Ramos (cell line): ENCODE measurements around the gene MRPS25.

ENCODE experiments used
- in situ Hi-C: fragments of 300-500 bp; cut with MboI; formaldehyde crosslinking; loops from one replicate; pipeline ENCODE4 v1.14.3; 2022; ENCODE audit warnings: low sequenced_read_pairs; ENCODE audit not compliant: unreplicated experiment

Gene MRPS25

DNA sequence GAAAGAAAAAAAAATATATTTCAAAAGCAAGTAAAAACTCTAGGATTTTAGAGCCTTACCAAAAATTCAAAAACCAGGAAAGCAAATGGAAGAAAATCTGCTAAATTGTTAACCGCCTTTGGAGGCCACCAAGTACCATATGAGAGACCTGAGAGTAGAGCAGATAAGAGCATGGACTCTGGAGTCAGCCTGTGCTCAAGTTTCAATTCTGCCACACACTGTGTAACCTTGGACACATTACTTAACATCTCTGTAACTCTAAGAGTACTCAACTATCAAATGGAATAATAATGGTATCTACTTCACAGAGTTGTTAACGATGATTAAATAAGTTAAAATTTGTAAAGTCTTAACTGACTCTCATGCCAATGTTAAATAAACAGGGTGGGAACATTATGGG is 21.1 kb upstream of the MRPS25 start:
- in situ Hi-C loops = no loop called here

GRCh38 chr3:15083252-15083651 is 18.1 kb upstream of the MRPS25 start:
- in situ Hi-C loops = no loop called here

DNA sequence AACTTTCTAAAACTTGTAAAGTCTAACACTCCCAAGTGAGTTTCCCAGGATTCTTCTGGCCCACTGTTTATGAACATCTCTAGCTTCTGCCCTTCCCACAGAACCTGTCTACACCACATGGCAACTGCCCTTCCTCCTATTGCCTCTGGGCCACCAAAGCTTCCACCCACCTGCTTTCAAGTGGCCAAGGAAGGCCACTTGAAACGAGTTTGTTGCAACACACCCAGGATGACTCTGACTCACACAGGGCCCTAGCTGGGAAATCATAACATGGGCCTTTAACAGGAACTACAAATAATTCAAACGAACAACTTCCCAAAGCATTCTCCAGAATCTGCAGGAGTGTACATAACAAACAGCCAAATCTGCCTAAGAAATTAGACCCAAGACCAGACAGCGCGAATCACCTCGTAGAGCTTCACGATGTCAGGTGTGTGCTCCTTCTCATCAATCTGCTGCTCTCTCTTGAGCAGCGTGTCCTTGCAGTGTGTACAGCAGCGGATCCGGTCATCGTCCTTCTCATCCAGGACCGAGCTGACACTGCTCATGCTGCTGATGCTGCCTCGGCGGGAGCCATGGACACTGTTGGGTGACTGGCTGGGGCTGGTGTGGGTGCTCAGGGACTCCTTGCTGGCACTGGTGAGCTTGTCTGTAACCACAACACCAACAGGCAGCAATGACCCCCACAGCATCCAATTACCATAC is 17.0 kb upstream of the MRPS25 start:
- in situ Hi-C loops = no loop called here

DNA sequence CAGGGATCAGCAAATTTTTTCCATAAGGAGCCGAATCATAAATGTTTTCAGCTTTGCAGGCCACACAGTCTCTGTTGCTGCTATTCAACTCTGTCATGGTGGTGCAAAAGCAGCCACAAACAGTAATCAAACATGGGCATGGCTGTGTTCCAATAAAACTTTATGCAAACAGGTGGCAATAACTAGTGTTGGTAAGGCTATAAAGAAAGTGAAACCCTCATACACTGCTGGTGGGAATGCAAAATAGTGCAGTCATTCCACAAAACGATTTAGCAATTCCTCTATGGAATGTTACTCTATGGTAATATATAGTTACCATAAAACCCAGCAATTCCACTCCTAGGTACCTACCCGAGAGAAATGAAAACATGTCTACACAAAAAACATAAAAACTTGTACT is 14.0 kb upstream of the MRPS25 start:
- in situ Hi-C loops = no loop called here

- in situ Hi-C loops = no loop called here
These were observed 9.4 kb upstream of the MRPS25 start for GRCh38 chr3:15074500-15074899.

GRCh38 chr3:15071699-15072098 is 6.6 kb upstream of the MRPS25 start:
- in situ Hi-C loops = no loop called here

DNA sequence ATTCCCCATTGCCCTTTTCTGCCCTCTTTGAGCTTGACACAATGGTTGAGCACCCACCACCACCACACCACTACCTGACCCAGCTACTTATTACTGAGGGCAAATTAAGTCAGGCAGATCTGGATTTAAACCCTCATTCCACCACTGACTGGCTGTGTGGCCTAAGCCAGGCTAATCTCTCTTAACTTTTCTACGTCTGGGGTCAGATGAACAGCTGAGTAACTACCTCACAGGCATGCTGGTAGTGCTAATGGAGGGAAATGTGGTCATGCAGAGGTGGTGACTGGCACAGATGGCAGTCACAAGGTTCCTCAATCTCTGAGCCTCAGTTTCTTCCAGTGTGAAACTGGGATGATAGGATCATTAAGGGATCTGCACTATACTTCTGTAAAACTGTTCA is 4.3 kb upstream of the MRPS25 start:
- in situ Hi-C loops = no loop called here

DNA sequence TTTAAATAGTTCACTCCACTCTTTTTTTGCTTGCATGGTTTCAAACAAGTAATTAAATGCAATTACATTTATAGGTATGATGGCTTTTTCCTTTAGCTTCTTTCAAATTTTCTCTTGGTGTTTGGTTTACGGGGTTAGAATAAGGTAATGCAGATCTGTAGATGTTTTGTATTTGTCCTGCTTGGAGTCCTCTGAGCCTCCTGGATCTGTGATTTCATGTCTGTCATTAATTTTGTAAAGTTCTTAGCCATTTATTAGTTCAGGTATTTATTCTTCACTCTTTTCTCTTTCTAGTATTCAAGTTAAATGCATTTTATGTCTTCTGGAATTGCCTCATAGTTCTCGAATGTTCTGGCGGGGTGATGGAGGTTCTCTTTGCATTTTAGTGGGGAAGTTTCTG is 1.4 kb upstream of the MRPS25 start:
- in situ Hi-C loops = no loop called here

DNA sequence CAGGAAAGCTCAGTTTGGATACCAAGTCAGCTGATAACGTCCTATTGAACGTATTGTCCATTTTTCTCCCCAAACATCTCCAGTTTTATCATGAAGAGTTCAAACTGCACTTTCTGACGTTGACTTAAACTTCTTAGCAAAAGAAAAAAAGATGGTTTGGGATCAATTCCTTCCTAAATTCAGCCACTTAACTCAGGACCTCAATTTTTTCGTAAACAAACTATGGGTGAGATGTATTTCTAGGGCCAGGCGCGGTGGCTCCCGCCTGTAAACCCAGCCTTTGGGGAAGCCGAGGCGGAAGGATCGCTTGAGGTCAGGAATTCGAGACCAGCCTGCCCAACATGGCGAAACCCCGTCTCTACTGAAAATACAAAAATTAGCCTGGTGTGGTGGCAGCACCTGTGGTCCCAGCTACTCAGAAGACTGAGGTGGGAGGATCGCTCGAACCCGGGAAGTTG is 464 bp upstream of the MRPS25 start:
- in situ Hi-C loops = no loop called here

DNA sequence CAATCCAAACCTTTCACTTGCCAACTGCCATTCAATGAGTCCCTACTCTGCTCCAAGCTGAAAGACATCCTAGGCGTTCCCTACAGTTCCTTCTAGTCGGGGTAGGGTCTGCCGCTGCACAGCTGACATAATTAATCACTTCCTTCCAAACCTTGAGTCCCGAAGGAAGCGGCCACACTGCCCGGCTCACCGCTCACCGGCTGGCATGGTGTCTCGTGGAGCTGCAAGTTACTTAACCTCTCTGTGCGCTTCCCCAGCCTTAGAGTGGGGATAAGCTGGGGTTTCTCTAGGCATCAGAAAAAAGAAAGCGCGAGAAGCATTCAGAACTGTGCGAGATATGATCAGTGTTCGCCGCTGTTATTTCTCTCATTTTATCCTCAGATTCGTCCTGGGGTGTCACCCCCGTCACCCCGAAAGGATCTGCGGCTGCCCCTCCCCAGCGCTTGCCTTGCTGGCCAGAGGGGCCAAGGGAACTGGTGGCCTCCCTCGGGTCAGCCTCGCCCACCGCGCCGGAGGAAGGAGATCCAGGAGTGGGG is 748 bp downstream of the MRPS25 start:
- in situ Hi-C loops = no loop called here

GRCh38 chr3:15063656-15064286 is 1.3 kb downstream of the MRPS25 start:
- in situ Hi-C loops = no loop called here

GRCh38 chr3:15063238-15063637 is 1.9 kb downstream of the MRPS25 start:
- in situ Hi-C loops = no loop called here

DNA sequence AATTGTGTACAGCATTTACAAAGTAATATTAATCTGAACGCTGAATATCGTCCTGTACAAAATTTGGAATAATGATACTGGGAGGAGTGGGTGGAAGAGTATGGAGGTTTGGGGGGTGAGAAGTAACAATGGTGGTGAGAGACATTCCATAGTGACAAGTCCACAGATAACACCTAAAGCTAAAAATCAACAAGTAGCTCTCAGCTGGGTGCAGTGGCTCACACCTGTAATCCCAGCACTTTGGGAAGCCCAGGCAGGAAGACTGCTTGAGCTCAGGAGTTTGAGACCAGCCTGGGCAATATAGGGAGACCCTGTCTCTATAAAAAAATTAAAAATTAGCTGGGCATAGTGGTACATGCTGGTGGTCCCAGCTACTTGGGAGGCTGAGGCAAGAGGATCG is 5.1 kb downstream of the MRPS25 start:
- in situ Hi-C loops = no loop called here

- in situ Hi-C loops = no loop called here
These were observed 8.3 kb downstream of the MRPS25 start for GRCh38 chr3:15056676-15057404.

DNA sequence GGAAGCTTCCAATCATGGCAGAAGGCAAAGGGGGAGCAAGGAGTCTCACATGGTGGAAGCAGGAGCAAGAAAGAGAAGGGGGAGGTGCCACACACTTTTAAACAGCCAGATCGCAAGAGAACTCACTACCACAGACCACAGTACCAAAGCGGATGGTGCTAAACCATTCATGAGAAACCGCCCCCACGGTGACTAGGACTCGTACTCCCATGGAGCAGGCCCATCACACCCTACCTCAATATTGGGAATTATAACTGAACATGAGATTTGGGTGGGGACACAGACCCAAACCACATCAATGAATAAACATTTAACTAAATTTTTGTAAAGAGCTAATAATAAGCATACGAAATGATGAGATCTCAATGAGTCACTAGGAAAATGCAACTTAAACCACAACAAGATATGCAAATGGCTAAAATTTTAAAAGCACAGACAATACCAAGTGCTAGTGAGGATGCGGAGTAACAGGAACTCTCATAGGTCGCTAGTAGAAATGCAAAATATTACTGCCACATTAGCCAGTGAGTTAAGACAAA is 10.0 kb downstream of the MRPS25 start:
- in situ Hi-C loops = no loop called here

DNA sequence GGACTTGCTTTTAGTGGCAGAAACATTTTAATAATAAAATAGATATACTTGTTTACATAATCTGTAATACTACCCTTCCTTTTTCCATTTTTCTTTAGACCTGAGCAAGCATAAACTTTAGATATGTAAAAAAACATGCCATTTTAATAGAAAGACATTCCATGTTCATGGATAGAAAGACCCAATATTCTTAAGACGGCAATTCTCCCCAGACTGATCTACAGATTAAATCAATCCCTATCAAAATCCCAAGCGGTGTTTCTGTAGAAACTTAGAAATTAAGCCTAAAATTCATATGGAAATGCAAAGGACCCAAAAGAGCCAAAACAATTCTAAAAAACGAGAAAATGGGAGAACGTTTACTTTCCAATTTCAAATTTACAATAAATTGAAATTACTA is 11.6 kb downstream of the MRPS25 start:
- in situ Hi-C loops = no loop called here

DNA sequence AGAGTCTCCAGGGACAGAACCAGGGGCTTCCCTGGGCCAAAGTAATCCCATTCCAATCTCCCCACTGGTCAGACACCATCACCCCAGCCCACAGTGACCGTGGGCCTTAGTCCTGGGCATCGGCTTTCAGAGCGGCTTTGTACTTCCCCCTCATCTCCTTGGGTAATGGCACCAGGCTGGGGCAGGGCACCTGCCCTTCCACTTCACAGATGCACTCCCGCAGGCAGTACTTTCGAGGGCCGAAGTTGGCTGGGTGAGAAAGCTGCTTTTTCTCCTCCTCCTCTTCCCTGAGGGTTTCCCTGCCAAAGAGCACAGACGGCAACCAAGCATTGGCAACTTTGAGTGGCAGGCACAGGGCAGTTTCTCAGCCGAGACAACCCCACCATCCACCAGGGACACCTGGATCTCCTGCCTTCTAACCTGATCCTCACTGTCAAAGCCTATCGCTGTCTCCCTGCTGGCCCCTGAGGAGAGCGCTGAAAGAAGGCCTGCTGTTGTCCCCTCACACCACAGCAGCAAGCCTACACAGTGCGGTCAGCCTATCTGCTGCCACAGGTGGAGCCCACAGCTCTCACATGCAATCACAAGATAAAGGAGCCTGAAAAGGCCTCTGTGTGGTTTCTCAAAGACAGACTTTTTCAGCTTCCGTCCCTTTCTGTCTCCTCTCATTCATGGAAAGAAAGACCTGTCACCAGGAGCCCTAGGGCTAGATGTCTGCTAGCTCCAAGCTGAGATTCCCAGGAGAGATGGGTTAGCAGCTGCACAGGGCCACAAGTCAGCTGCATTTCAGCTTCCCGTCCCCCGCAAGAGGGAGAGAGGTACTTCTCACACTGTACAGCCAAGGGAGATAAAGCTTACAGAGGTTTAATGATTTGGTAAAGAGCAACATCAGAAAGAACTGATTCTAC is 12.5 kb downstream of the MRPS25 start:
- in situ Hi-C loops = no loop called here

- in situ Hi-C loops = no loop called here
These were observed 13.6 kb downstream of the MRPS25 start for GRCh38 chr3:15051531-15051930.

DNA sequence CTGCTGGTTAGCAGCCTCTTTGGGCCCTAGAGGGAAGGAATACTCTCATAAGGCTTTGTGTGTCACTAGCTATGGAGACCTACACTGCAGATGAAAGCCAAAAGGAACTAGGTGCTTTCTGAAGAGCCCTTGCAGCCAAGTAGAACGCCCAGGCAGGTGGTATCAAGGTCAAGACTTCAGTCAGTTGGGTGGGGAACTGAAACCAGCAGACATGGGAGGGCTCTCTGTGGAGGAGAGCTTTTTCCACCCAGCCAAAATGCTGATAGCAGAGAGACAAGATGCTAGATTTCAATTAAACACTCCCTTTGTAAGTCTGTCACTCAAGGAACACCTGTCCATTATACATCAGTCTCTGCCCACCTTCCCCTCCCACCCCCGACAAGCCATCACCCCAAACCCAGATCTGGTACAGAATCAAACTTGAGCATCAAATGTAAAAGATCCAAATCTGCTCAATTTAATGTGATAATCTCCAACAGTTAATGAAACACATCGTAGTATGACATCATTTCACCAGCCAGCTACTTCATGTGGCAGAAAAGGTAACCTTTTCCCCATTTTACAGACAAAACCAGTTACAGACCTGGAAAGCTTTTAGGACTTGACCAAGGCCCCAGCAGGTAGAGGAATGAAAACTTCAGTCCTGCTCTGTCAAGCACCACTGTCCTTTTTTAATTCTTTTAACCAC is 14.6 kb downstream of the MRPS25 start:
- in situ Hi-C loops = no loop called here
